ENCODE measurements around the gene PSMG3.

DNA sequence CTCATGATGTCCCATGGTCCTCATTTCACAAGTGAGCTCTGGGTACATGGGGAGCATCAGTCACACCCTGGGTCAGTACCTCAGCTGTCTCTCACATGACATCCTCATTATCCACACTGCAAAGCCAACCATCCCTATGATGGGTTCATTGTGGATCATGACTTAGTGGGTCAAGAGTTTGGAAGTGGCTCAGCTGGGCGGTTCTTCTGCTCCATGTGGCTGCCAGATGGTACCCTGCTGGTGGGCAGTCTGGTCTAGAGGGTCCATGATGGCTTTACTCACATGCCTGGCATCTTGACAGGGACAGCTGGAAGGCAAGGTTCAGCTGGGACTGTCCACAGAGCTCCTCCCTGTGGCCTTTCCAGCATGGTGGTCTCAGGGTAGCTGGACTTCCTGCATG lies 19.1 kb upstream of the PSMG3 start:
- TF ChIP-seq ZNF274 (IDR thresholded peaks at IDR 0.05; ENCODE audit: low read depth, low read length) = no peak
- TF ChIP-seq YY1 (IDR thresholded peaks at IDR 0.05; ENCODE audit: insufficient read depth, insufficient read length) = no peak
- TF ChIP-seq SUZ12 (IDR thresholded peaks at IDR 0.05; ENCODE audit: extremely low read depth, insufficient read depth, insufficient read length) = no peak

All from NT2/D1 (cell line).